IMR-90 (cell line): ENCODE measurements around the gene KLF16. TPM values are rescaled to one million over a fixed set of nuclear protein-coding genes. Genes with fewer than 3 reads are reported as not detected.

Source experiments
- ATAC-seq: fragments of 200-7000 bp; cut with Tn5 transposase; 2 replicates; pipeline ENCODE4 v1.9.1; 2020; ENCODE audit warnings: low read depth, mild to moderate bottlenecking, moderate library complexity
- BruUV-seq: library from RNA; stranded (reverse); fragments of 400-500 nt; replicated peaks from 2 replicates; lab custom pipeline; 2021; lab: Mats Ljungman, UMichigan
- CTCF ChIA-PET: fragments of 300-600 bp; formaldehyde crosslinking; extraction: SDS; loops from one replicate; lab custom pipeline; 2021; ENCODE audit warnings: antibody characterized with exemption; lab: Yijun Ruan, JAX
- POLR2A ChIA-PET: fragments of 300-600 bp; sonication (Branson Sonifier 250); formaldehyde crosslinking; loops from one replicate; lab custom pipeline; 2022; ENCODE audit warnings: antibody characterized with exemption; ENCODE audit not compliant: unreplicated experiment; lab: Charles Lee
- DNase-seq: peaks from one replicate; pipeline ENCODE4 v3.0.0; 2013
- H2AFZ ChIP-seq: replicated peaks from 2 replicates; pipeline ENCODE3; 2013; ENCODE audit warnings: low read length, mild to moderate bottlenecking; ENCODE audit not compliant: poor library complexity
- H2AK5ac ChIP-seq: 2 replicates; pipeline ENCODE4 v1.6.1; 2013; ENCODE audit warnings: low read depth, low read length, inconsistent platforms
- H2AK9ac ChIP-seq: replicated peaks from 2 replicates; pipeline ENCODE3; 2013; ENCODE audit warnings: mild to moderate bottlenecking, low read depth, low read length, moderate library complexity; ENCODE audit not compliant: poor library complexity
- H2BK120ac ChIP-seq: 2 replicates; pipeline ENCODE4 v1.6.1; 2013; ENCODE audit warnings: low read depth, low read length, inconsistent platforms
- H2BK15ac ChIP-seq: 3 replicates; pipeline ENCODE4 v1.6.1; 2013; ENCODE audit warnings: low read depth, low read length, inconsistent platforms
- H2BK20ac ChIP-seq: 2 replicates; pipeline ENCODE4 v1.6.1; 2013; ENCODE audit warnings: low read depth, mild to moderate bottlenecking, inconsistent platforms, low read length, moderate library complexity
- H2BK5ac ChIP-seq: 2 replicates; pipeline ENCODE4 v1.6.1; 2013; ENCODE audit warnings: mild to moderate bottlenecking, low read depth, low read length, inconsistent platforms; ENCODE audit not compliant: poor library complexity, severe bottlenecking
- H3K14ac ChIP-seq: replicated peaks from 2 replicates; pipeline ENCODE4 v1.6.1; 2013; ENCODE audit warnings: low read depth, low read length, inconsistent platforms
- H3K18ac ChIP-seq: 2 replicates; pipeline ENCODE4 v1.6.1; 2013; ENCODE audit warnings: low read depth, low read length, control low read depth
- H3K23ac ChIP-seq: 2 replicates; pipeline ENCODE4 v1.6.1; 2013; ENCODE audit warnings: low read depth, low read length, inconsistent platforms
- H3K27ac ChIP-seq: 2 replicates; pipeline ENCODE4 v1.5.1; 2013; ENCODE audit warnings: mild to moderate bottlenecking, control low read depth, low read length; ENCODE audit not compliant: insufficient read depth
- H3K27me3 ChIP-seq: 2 replicates; pipeline ENCODE4 v1.6.1; 2013; ENCODE audit warnings: low read length; ENCODE audit not compliant: control insufficient read depth, insufficient read depth
- H3K36me3 ChIP-seq: 2 replicates; pipeline ENCODE4 v1.6.1; 2013; ENCODE audit warnings: low read length, mixed read lengths; ENCODE audit not compliant: control insufficient read depth, insufficient read depth
- H3K4ac ChIP-seq: 2 replicates; pipeline ENCODE4 v1.6.1; 2013; ENCODE audit warnings: low read depth, low read length, inconsistent platforms
- H3K4me1 ChIP-seq: 2 replicates; pipeline ENCODE4 v1.6.1; 2013; ENCODE audit warnings: low read length, mixed read lengths; ENCODE audit not compliant: control insufficient read depth, insufficient read depth
- H3K4me2 ChIP-seq: 2 replicates; pipeline ENCODE4 v1.6.1; 2013; ENCODE audit warnings: low read depth, mild to moderate bottlenecking, control low read depth, low read length, moderate library complexity
- H3K4me3 ChIP-seq: 2 replicates; pipeline ENCODE4 v1.5.1; 2013; ENCODE audit warnings: low read depth, mild to moderate bottlenecking, control low read depth, low read length, moderate library complexity; ENCODE audit not compliant: insufficient read depth
- H3K56ac ChIP-seq: 2 replicates; pipeline ENCODE4 v1.6.1; 2013; ENCODE audit warnings: low read length, inconsistent platforms; ENCODE audit not compliant: insufficient read depth; ENCODE audit errors: extremely low read depth
- H3K79me1 ChIP-seq, 2 experiments: 2 replicates each; pipeline ENCODE4 v1.6.1; 2013; ENCODE audit warnings: low read length in 2 of 2, inconsistent platforms in 1 of 2, low read depth in 1 of 2
- H3K9ac ChIP-seq: 2 replicates; pipeline ENCODE4 v1.6.1; 2013; ENCODE audit warnings: low read depth, low read length, control low read depth
- H3K9me1 ChIP-seq: 2 replicates; pipeline ENCODE4 v1.6.1; 2013; ENCODE audit warnings: low read length, inconsistent platforms; ENCODE audit not compliant: insufficient read depth
- H3K9me3 ChIP-seq: 2 replicates; pipeline ENCODE4 v1.6.1; 2013; ENCODE audit warnings: low read length; ENCODE audit not compliant: control insufficient read depth, insufficient read depth
- H4K20me1 ChIP-seq: 2 replicates; pipeline ENCODE4 v1.6.1; 2013; ENCODE audit warnings: low read length, inconsistent platforms; ENCODE audit not compliant: insufficient read depth
- H4K5ac ChIP-seq: 2 replicates; pipeline ENCODE4 v1.6.1; 2013; ENCODE audit warnings: mild to moderate bottlenecking, low read depth, low read length, control low read depth
- H4K8ac ChIP-seq, 2 experiments: 2 replicates each; pipeline ENCODE4 v1.6.1; 2013; ENCODE audit warnings: low read depth in 2 of 2, low read length in 2 of 2, control low read depth in 1 of 2, inconsistent platforms in 1 of 2
- H4K91ac ChIP-seq: 2 replicates; pipeline ENCODE4 v1.6.1; 2013; ENCODE audit warnings: low read depth, low read length, inconsistent platforms; ENCODE audit not compliant: insufficient read depth
- BHLHE40 ChIP-seq: fragments of 150-350 bp; IDR thresholded peaks from 2 replicates; pipeline ENCODE4 v1.6.1; 2016; ENCODE audit warnings: mild to moderate bottlenecking, low read depth, low read length
- FOS ChIP-seq: fragments of 150-350 bp; IDR thresholded peaks from 2 replicates; pipeline ENCODE4 v1.6.1; 2016; ENCODE audit warnings: low read depth, low read length
- MAFK ChIP-seq: IDR thresholded peaks from 2 replicates; pipeline ENCODE4 v1.6.1; 2012; ENCODE audit warnings: low read depth, low read length, improper control_type of control experiment
- RAD21 ChIP-seq: IDR thresholded peaks from 2 replicates; pipeline ENCODE4 v1.6.1; 2012; ENCODE audit warnings: low read length, improper control_type of control experiment
- WGBS, 2 experiments: methylation state at CpG; one replicate each; pipeline versions ENCODE4 v1.1.5 to v1.1.7; 2013; ENCODE audit warnings: missing lambda C conversion rate in 2 of 2; ENCODE audit not compliant: insufficient read length in 1 of 2; ENCODE audit errors: extremely low coverage in 2 of 2; 5-methylcytosine and 5-hydroxymethylcytosine counted together
- dilution Hi-C: fragments of 300-500 bp; cut with HindIII; formaldehyde crosslinking; loops from one replicate; pipeline ENCODE4 v1.14.3; 2018; ENCODE audit warnings: low sequenced_read_pairs; ENCODE audit not compliant: unreplicated experiment
- in situ Hi-C: fragments of 300-500 bp; cut with MboI; formaldehyde crosslinking; loops from 3 replicates; pipeline ENCODE4 v1.14.3; 2019; ENCODE audit warnings: low sequenced_read_pairs, inconsistent platforms, mixed read lengths
- intact Hi-C: fragments of 100-400 bp; cut with micrococcal nuclease; formaldehyde crosslinking; loops from 2 replicates; pipeline ENCODE4 v1.10.0; 2022
- polyA plus RNA-seq, 3 experiments: library from polyadenylated mRNA; depleted of rRNA; stranded (reverse); fragments of >200 nt; gene quantifications; 2 replicates each; pipeline ENCODE4 v1.2.3, GENCODE V29; 2012; ENCODE audit warnings: low replicate concordance in 1 of 3
- total RNA-seq: library from RNA; depleted of rRNA; stranded (reverse); fragments of >200 nt; gene quantifications from 2 replicates; pipeline ENCODE4 v1.2.3, GENCODE V29; 2012
- TF ChIP-seq, protein P1 (sequence below): fragments of 150-350 bp; IDR thresholded peaks from 2 replicates; pipeline ENCODE4 v1.6.1; 2016; ENCODE audit warnings: low read depth, mild to moderate bottlenecking, low read length, moderate library complexity, borderline replicate concordance
- TF ChIP-seq, protein P2 (sequence below): fragments of 150-350 bp; IDR thresholded peaks from 2 replicates; pipeline ENCODE4 v1.6.1; 2017; ENCODE audit warnings: mild to moderate bottlenecking, antibody characterized with exemption, low read length, low read depth

KLF16 gene
- total and polyA plus RNA-seq, 2 of the 4 experiments (the other 2 are of a cell fraction) = 0.90 to 13.1 TPM

DNA sequence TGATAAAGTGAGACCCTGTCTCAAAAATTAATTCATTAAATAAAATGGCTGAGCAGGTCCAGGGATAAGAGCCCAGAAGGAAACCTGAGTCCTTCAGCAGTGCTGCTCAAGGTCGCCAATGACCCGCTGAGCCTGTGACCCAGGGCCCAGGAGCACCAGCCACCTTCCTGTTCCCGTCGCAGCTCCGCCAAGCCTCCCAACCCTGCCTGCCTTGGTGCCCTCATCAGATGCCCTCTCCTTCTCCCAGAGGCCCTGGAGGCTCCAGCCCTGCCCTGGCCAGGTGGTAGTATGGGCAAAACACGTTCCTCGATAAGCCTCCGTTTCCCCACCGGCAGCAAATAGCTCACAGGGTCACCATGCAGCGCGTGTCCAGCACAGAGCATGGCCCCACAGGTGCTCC lies 17.7 kb downstream of the KLF16 start:
- dilution Hi-C loops (no loop called here), intact Hi-C loops (no loop called here), in situ Hi-C loops (no loop called here)
- WGBS, 2 experiments = 93% methylated on average over 3 of the region's 11 CpGs; no CpG with 5 or more reads in 1 of the 2 experiments
- no peaks in the 10 kb centered on the region for H3K9me3 ChIP-seq
- H3K27ac ChIP-seq = no peak overlapping the region
- no peak overlapping the region for H4K8ac ChIP-seq
- peaks cover 2 to 72% of the 10 kb centered on the region in 2 experiments; a peak in 3 of 4 replicates for H3K79me1 ChIP-seq
- no peak overlapping the region for H2AK9ac ChIP-seq
- H3K23ac ChIP-seq = no peak overlapping the region
- H3K4me1 ChIP-seq = peaks cover 10% of the 10 kb centered on the region
- POLR2A ChIA-PET = no interaction called here
- H3K36me3 ChIP-seq = peaks cover 3% of the 10 kb centered on the region; the same call in 1 of the 2 replicates
- no peak overlapping the region for H3K56ac ChIP-seq
- no peak overlapping the region for H2AK5ac ChIP-seq
- no peak overlapping the region for H2BK20ac ChIP-seq
- DNase-seq (no peak), ATAC-seq (no peak)
- H3K27me3 ChIP-seq = no peaks in the 10 kb centered on the region
- H4K91ac ChIP-seq = no peak overlapping the region
- no TSS peak for BruUV-seq
- H3K18ac ChIP-seq = no peak overlapping the region
- H2AFZ ChIP-seq = no peak overlapping the region
- no peak overlapping the region for H3K4me2 ChIP-seq
- H3K4me3 ChIP-seq = no peak overlapping the region
- no peak overlapping the region for H3K4ac ChIP-seq
- no peak overlapping the region for H2BK15ac ChIP-seq
- TF ChIP-seq BHLHE40 (no peak), RAD21 (no peak), FOS (no peak), MAFK (no peak)
- TF ChIP-seq, protein P1, sequence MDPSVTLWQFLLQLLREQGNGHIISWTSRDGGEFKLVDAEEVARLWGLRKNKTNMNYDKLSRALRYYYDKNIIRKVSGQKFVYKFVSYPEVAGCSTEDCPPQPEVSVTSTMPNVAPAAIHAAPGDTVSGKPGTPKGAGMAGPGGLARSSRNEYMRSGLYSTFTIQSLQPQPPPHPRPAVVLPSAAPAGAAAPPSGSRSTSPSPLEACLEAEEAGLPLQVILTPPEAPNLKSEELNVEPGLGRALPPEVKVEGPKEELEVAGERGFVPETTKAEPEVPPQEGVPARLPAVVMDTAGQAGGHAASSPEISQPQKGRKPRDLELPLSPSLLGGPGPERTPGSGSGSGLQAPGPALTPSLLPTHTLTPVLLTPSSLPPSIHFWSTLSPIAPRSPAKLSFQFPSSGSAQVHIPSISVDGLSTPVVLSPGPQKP = no peak
- TF ChIP-seq, protein P2, sequence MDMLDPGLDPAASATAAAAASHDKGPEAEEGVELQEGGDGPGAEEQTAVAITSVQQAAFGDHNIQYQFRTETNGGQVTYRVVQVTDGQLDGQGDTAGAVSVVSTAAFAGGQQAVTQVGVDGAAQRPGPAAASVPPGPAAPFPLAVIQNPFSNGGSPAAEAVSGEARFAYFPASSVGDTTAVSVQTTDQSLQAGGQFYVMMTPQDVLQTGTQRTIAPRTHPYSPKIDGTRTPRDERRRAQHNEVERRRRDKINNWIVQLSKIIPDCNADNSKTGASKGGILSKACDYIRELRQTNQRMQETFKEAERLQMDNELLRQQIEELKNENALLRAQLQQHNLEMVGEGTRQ = no peak
- no peak overlapping the region for H3K14ac ChIP-seq
- H4K20me1 ChIP-seq = peaks cover 74% of the 10 kb centered on the region
- H4K5ac ChIP-seq = no peak overlapping the region
- H3K9me1 ChIP-seq = no peaks in the 10 kb centered on the region
- CTCF ChIA-PET = no interaction called here
- H2BK120ac ChIP-seq = no peak overlapping the region
- H3K9ac ChIP-seq = no peak overlapping the region
- no peak overlapping the region for H2BK5ac ChIP-seq
